Endodermal cell (in vitro differentiated cells): ENCODE results near the gene ENPP7. TPM values are rescaled to one million over a fixed set of nuclear protein-coding genes. Genes with fewer than 3 reads are reported as not detected.

Experiments used
- DNase-seq: peaks from one replicate; pipeline ENCODE4 v3.0.0-alpha.2; 2017
- H3K27ac ChIP-seq: 2 replicates; pipeline ENCODE4 v1.5.1; 2013; ENCODE audit warnings: mild to moderate bottlenecking, low read depth, low read length, moderate library complexity
- H3K27me3 ChIP-seq: 2 replicates; pipeline ENCODE4 v1.6.1; 2013; ENCODE audit warnings: mild to moderate bottlenecking, low read length, moderate library complexity; ENCODE audit not compliant: insufficient read depth, control insufficient read depth, poor library complexity, severe bottlenecking
- H3K36me3 ChIP-seq: 2 replicates; pipeline ENCODE4 v1.7.0; 2013; ENCODE audit warnings: mild to moderate bottlenecking, low read length, moderate library complexity; ENCODE audit not compliant: control insufficient read depth, insufficient read depth
- H3K4me1 ChIP-seq: one replicate; pipeline ENCODE4 v1.7.0; 2013; ENCODE audit warnings: low read length; ENCODE audit not compliant: control insufficient read depth, insufficient read depth
- H3K4me3 ChIP-seq: 2 replicates; pipeline ENCODE4 v1.5.1; 2013; ENCODE audit warnings: mild to moderate bottlenecking, low read length, moderate library complexity
- H3K9ac ChIP-seq: 2 replicates; pipeline ENCODE4 v1.6.1; 2013; ENCODE audit warnings: mild to moderate bottlenecking, low read length, moderate library complexity; ENCODE audit not compliant: poor library complexity, severe bottlenecking; ENCODE audit errors: extremely low read depth
- H3K9me3 ChIP-seq: 2 replicates; pipeline ENCODE4 v1.6.1; 2013; ENCODE audit warnings: mild to moderate bottlenecking, low read length, moderate library complexity; ENCODE audit not compliant: control insufficient read depth
- H3K27ac Mint-ChIP-seq: 2 replicates; pipeline ENCODE4 v1.8.0; 2020; ENCODE audit warnings: mixed read lengths
- H3K27me3 Mint-ChIP-seq: 2 replicates; pipeline ENCODE4 v1.8.0; 2021; ENCODE audit warnings: mild to moderate bottlenecking, mixed read lengths; ENCODE audit not compliant: insufficient read depth
- H3K36me3 Mint-ChIP-seq: 2 replicates; pipeline ENCODE4 v1.8.0; 2020; ENCODE audit warnings: low read depth, mixed read lengths
- H3K4me1 Mint-ChIP-seq: 2 replicates; pipeline ENCODE4 v1.8.0; 2020; ENCODE audit warnings: mixed read lengths
- H3K4me3 Mint-ChIP-seq: 2 replicates; pipeline ENCODE4 v1.8.0; 2020; ENCODE audit warnings: mild to moderate bottlenecking, moderate library complexity, mixed read lengths
- H3K9me3 Mint-ChIP-seq: 2 replicates; pipeline ENCODE4 v1.8.0; 2020; ENCODE audit warnings: mild to moderate bottlenecking, mixed read lengths
- WGBS, 2 experiments: methylation state at CpG; one replicate each; pipeline versions ENCODE4 v1.1.5 to v1.1.7; 2013; ENCODE audit warnings: missing lambda C conversion rate in 2 of 2, mixed read lengths in 1 of 2; ENCODE audit not compliant: insufficient coverage in 1 of 2, insufficient read length in 1 of 2; 5-methylcytosine and 5-hydroxymethylcytosine counted together
- total RNA-seq, 2 donors: library from RNA; stranded (reverse); fragmentation: NEBNext Ultra II Directional in 1 of 2; extraction: Animal tissue kit (Norgen Biotek cat#: 25700) in 1 of 2; gene quantifications; 2 replicates in 1 of 2; 3 replicates in 1 of 2; pipeline ENCODE4 v1.2.1, GENCODE V29; 2021
- TF ChIP-seq, protein P1 (sequence below): fragments of 200-600 bp; sonication (generic); conservative IDR thresholded peaks from 2 replicates; pipeline ENCODE4 v1.5.0; 2021; ENCODE audit warnings: antibody characterized with exemption, mild to moderate bottlenecking

The ENPP7 gene
- total RNA-seq, 2 donors from 2014 or later, result not detected

DNA sequence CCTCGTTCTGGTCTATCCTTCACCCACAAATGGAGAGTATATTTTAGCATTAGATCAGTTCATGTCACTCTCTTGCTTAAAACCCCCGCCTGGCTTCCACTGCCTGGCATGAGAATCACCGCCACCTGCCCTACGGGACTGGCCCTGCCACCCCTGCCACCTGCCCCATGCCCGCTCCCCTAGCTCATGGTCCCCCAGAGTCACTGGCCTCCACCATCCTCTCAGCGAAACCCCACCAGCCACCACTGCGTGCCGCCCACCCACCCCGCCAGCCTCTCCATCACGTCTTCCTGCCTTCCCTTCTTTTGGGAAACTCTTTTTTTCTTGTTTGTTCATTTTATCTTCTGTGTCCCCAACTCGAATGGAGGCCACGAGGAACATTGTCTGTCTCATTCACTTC lies 982 bp upstream of the ENPP7 start:
- Histone ChIP-seq H3K4me1 (no peaks in the 10 kb centered on the region), H3K9me3 (no peaks in the 10 kb centered on the region), H3K4me3 (no peak overlapping the region), H3K27ac (no peak overlapping the region), H3K9ac (no peak overlapping the region), H3K27me3 (no peaks in the 10 kb centered on the region), H3K36me3 (no peaks in the 10 kb centered on the region)
- DNase-seq, result no peak
- TF ChIP-seq, protein P1, sequence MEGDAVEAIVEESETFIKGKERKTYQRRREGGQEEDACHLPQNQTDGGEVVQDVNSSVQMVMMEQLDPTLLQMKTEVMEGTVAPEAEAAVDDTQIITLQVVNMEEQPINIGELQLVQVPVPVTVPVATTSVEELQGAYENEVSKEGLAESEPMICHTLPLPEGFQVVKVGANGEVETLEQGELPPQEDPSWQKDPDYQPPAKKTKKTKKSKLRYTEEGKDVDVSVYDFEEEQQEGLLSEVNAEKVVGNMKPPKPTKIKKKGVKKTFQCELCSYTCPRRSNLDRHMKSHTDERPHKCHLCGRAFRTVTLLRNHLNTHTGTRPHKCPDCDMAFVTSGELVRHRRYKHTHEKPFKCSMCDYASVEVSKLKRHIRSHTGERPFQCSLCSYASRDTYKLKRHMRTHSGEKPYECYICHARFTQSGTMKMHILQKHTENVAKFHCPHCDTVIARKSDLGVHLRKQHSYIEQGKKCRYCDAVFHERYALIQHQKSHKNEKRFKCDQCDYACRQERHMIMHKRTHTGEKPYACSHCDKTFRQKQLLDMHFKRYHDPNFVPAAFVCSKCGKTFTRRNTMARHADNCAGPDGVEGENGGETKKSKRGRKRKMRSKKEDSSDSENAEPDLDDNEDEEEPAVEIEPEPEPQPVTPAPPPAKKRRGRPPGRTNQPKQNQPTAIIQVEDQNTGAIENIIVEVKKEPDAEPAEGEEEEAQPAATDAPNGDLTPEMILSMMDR, result no peak
- 92 to 97% methylated on average over 7 to 12 of the region's 12 CpGs for WGBS, 2 experiments
- Mint-ChIP-seq H3K36me3 (no peaks in the 10 kb centered on the region), H3K9me3 (no peaks in the 10 kb centered on the region), H3K4me1 (peaks cover 5% of the 10 kb centered on the region), H3K27me3 (no peaks in the 10 kb centered on the region), H3K27ac (no peak overlapping the region), H3K4me3 (no peak overlapping the region)

DNA sequence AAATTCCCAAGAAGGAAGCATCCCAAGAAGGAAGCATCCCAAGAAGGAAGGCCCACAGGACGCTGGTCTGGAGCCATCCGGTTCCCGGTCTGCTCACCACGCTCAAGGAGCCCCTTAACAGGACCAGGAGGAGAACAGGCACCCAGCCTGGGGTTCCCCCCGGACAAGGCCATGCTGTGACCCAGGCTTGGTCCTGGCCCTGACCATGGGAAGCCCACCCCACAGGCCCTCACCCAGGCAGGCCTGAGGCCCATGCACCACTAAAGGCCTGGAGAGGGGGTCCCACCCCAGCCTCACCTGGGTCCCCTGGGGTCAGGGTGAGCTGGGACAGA lies 340 bp upstream of the ENPP7 start:
- Histone ChIP-seq H3K4me1 (no peaks in the 10 kb centered on the region), H3K27me3 (no peaks in the 10 kb centered on the region), H3K9me3 (no peaks in the 10 kb centered on the region), H3K27ac (no peak overlapping the region), H3K9ac (no peak overlapping the region), H3K36me3 (no peaks in the 10 kb centered on the region), H3K4me3 (no peak overlapping the region)
- TF ChIP-seq, protein P1, result no peak
- Mint-ChIP-seq H3K4me3 (no peak overlapping the region), H3K36me3 (no peaks in the 10 kb centered on the region), H3K27ac (no peak overlapping the region), H3K4me1 (peaks cover 5% of the 10 kb centered on the region), H3K9me3 (no peaks in the 10 kb centered on the region), H3K27me3 (no peaks in the 10 kb centered on the region)
- DNase-seq, result peak; percentile 40
- 79 to 93% methylated on average over 3 to 5 of the region's 5 CpGs for WGBS, 2 experiments

GRCh38 chr17:79732254-79732653 lies 1.5 kb downstream of the ENPP7 start:
- Mint-ChIP-seq H3K4me3 (no peak overlapping the region), H3K27ac (no peak overlapping the region), H3K36me3 (no peaks in the 10 kb centered on the region), H3K4me1 (peaks cover 5% of the 10 kb centered on the region), H3K27me3 (peaks cover 1% of the 10 kb centered on the region), H3K9me3 (no peaks in the 10 kb centered on the region)
- H3K36me3 ChIP-seq, result no peaks in the 10 kb centered on the region
- no peaks in the 10 kb centered on the region for H3K9me3 ChIP-seq
- H3K27ac ChIP-seq, result no peak overlapping the region
- no peak overlapping the region for H3K4me3 ChIP-seq
- 86 to 100% methylated on average over 3 to 10 of the region's 10 CpGs for WGBS, 2 experiments
- no peak overlapping the region for H3K9ac ChIP-seq
- TF ChIP-seq, protein P1, result no peak
- no peaks in the 10 kb centered on the region for H3K4me1 ChIP-seq
- no peaks in the 10 kb centered on the region for H3K27me3 ChIP-seq
- DNase-seq, result no peak
